NOMO-1 treated with DMSO at 0.1 percent for 48 hours (cell line): ENCODE data around the gene PRLR.
A peak's percentile ranks its signal among the peaks of the same experiment; 100 is the strongest.

Experiments
- DNase-seq: peaks from one replicate; lab custom pipeline; 2025; ENCODE audit not compliant: unreplicated experiment; lab: John Stamatoyannopoulos, UW

PRLR gene

DNA sequence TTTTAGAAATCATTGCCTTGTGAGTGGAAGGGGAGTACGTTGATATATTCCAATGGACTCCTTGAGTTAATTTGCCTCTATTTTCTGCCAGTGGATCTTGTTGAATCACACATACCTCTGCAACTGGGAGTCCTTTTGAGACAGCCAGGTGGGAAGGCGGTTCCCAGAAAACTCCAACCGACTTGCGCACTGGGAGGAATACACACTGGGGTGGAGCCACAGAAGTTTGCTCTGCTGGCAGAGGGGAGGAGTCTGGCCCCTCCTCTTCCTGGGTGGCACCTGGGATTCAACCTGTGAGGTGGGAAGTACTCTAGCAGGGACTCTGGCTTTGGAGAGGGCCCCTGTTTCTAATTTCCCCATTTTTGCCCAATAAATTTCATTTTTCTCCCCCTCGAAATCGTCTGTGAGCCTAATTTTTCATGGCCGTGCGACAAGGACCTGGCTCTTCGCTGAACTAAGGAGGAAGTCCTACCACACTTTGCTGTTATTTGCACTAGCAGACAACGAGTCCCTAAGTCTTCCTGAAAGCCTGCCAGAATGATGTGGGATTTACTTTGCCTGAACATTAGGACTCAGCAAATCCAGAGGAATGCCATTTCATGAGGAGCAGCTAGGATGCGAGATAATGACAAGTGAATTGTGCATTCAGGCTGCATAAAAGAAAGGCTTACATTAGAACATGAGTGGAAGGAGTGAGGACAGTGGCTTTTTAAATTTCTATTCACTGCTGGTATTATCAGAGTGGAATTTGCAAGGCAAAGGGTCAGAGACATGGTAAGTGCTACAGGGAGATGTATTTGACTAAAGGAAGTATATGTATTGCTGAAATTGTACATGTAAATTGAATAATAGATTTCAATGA is 67.2 kb downstream of the PRLR start:
- no peak for DNase-seq

DNA sequence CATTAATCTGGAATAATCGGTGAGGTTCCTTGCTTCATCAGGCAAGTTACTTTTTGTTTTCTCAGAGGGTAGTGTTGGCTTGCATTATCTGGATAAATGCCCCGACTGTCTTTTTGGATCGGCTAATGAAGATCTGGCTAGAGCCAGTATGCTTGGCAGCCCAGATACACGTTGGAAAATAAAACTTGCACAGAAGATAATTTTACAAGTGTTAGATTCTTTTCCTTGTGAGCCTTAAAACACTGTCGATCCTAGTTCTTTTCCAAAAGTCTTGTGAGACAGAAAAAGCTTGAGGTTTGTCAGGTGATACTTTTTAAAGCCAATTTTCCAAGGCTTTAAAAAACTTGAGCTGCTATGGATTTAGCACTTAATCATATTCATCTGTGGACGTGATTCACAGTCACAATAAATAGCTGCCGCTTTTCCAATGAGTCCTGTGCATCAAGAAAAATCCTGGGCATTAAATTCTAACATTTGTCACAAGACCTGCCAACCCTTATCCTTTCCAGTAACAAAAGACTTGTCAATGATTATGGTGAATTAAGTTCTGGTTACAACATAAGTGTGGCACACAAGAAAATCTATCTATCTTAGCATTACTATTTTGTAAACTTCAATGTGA is 68.5 kb downstream of the PRLR start:
- DNase-seq: no peak

DNA sequence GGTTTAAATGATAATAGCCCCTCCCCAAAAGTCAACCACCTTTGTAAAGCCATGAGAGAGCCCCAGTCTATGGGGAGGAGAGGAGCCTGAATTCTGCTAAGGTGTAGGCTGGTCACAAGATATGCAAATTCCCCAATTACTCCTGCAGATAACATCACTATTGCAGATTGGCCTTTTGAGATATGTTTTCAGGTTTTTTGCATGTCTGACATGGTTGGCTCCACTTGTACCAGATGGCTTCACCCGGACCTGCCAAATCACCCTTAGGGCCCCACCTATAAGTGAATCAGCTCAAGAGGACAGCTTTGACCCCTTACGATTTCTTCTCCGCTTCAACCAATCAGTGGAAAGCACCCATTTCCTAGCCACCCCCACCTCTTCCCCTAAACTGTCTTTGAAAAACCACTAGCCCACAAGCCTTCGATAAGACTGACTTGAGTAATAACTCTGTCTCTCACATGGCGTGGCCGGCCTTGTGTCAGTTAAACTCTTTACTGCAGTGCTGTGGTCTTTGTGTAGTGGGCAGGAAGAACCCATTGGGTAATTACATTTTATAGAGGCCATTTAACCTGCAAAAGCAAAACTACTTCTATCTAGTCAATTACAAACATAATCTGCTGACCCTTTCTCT is 69.7 kb downstream of the PRLR start:
- DNase-seq: peak; percentile 93

DNA sequence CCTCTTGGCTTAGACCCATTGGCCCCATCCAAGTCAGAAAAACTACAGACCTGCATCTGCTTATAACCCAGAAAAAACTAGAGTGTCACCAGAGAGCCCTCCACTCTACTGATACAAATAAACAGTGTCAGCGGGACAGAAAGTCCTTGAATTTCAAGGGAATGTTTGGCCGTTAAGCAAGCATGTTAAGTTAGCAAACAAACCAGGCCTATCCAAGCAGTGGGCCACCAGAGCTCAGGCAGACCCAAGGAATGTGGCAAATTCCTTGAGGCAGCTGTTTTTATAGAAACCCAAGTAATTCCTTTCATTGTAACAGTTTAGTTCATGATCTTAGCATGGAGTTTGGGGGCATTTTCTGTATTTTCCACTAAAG is 70.9 kb downstream of the PRLR start:
- no peak for DNase-seq

DNA sequence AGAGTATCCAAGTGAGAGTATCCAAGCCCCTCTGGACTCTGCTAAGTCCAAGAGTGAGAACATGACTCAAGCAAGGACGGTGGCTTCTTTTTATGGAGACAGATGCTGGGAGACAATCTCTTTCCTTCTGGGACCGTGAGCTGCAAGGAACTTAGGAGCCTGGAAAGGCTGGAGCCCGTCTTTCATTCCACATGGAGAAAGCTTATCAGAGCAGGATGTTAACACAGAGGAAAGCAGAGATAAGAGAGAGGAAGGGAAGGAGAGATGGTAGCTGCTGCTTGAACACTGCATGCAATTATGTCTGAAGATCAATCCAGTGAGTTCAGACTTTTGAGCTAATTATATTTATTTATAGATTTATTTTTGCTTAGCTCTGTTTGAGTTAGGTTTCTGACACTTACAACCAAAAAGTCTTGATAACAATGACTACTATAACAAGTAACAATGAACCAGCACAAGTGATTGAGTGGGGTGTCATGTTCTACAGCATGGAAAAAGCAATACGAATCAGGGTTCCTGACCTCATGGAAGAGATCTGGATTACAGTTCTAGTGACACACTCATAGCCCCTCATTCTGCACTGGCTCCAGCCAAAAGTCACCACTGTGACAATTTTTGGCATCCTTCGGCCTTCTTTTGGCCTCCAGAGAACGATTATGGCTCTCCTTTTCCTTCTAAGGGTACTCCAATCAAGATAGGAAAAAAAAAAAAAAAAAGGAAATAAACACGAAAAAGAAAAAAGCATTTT is 71.5 kb downstream of the PRLR start:
- DNase-seq: no peak

DNA sequence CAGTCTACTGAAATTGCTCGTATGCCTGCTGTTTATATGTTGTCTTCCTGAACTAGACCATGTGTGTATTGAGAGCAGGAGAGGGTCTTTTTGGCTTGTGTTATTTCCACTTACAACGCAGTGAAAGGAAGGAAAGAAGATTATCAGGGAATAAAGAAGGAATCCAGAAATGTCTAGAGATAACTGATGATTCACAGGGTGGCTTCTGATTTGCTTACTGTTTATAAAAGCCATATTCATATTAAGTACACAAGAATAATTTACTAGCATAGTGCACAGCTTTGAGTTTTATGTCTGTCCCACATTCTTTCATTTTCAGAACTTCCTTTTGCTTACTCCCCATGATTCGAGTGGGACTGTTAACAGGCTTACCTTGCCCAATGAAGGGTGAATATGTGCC is 72.1 kb downstream of the PRLR start:
- DNase-seq: no peak

DNA sequence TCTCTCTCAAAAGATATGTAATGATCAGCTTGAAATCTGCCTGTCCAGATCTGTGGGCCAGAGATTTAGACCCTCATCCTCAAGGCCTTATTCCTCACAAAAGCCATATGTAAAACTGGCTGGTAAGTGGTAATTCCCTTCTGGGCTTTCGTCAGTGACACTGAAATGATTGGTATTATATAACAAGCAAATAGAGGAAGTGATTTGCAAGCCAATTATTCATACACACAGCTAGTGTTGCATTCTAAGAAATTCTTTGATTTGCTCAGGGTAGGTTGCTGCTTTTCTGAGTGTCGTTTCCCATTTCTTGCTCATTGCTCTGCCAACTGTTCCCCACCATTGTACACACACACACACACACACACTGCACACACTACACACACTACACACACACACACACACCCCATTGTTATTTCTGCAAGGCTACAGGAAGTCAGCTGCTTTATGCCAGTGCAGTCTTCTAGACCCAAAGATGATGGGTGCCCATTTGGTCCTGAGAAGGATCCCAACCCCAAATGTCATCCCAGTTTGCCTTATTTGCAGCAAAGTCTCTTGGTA is 76.8 kb downstream of the PRLR start:
- peak; percentile 82 for DNase-seq

DNA sequence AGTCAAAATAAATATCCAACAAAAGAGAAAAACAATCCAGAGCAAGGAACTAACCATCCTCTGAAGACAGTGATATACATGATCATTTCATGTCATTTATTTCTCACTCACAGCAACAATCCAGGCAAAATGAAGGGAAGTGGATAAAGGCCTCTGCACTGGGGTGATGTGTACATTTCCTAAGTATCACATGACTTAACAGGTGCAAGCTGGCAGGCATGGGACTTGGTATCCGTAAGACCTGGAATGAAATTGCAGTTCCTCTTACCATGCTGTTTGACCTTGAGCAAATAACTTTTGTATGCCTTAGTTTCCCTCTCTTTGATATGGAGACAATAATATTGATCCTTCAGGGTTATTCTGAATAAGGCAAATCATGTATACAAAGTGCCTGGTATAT is 77.6 kb downstream of the PRLR start:
- DNase-seq: no peak

DNA sequence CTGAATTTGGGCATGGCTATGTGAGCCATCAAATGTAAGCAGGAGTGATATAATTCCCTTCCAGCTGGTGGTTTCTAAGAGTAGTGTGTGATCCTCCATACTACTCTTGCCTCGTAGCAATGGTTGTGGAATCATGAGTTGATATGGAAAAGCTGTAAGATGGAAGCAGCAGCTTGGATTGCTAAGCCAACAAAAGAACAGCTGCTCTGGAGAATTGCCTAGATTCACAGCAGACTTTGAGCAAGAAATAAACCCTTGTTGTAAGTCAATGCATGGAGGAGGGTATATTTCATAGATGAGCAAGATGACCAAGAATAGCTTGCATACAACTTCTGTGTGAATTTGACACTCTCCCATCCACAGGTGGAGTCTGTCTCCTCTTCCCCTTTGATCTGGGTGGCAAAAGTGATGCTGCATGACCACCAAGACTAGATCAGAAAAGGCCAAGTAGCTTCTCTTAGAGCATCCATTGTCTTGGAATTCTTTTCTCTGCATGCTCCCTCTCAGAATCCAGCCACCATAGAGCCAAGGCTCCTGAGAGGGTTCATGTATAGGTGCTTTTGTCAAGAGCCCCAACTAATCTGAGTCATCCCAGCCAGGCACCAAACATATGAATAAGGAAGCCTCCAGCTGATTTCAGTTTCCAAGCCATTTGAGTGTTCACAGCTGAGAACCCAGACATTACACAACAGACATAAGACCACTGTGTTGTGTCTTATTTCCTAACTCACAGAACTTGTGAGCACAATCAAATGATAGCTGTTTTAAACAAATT is 79.0 kb downstream of the PRLR start:
- peak; percentile 82 for DNase-seq

DNA sequence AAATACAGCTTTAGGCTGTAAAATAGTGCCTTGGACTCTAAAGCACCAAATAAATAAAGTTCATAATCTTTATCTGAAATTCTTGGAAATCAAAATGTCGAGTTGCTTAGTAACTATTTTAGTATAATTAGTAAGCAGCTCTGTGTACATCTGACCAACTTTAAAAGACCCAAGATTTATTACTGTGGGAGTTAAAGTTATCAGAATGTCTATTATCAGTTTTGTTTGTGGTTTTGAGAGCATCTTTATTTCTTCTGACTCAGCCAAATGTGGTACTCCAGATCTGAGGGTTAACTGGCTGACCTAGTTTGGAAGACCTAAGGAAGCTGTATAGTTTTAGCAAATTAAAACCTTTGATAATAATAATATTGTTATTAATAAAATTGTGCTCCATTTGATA is 81.2 kb downstream of the PRLR start:
- DNase-seq: no peak

DNA sequence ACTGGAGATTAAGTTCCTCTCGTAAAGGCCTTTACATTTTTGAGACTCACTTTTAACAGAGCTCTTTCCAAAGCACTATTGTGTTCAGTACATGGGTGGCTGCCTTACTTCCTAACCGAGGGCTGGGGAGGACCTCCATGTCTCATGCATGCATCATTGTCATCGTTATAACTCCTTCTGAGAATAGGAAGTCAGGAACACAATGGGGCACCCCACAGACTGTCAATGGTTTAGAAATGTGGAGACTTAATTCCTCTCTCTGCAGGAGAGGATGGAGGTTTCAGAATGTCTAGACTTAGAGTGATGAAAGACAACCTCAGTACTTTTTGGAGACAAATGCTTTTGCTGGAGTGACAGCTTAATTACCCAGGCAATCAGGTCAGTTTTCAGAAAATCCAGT is 83.9 kb downstream of the PRLR start:
- DNase-seq: no peak

DNA sequence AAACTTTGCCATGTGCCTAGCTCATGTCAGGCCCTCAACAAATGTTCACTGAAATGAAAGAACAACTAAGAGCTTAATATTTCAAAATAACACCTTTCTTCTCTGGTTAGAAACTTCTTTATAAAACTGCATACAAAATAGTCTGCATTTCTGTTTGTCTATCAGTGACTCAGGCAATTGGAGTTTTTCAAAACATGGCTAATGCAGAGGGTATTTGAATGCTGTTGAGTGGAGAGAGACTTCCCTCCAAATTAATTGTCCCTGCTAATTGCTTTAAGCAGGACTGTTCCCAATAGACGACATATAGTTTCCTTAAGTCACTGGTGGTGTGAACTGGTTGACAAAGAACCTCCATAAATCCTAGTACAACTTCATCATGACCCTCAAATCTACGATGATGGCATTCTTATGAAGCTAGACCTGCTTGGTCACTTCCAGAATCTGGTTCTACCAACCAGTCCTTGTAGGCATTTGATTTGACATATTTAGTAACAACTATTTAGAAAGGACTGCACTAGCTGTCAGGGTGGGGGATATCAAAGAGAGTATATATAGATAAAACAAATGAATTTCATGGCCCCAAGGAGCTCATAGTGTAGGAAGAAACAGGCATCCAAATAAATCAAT is 84.5 kb downstream of the PRLR start:
- no peak for DNase-seq

DNA sequence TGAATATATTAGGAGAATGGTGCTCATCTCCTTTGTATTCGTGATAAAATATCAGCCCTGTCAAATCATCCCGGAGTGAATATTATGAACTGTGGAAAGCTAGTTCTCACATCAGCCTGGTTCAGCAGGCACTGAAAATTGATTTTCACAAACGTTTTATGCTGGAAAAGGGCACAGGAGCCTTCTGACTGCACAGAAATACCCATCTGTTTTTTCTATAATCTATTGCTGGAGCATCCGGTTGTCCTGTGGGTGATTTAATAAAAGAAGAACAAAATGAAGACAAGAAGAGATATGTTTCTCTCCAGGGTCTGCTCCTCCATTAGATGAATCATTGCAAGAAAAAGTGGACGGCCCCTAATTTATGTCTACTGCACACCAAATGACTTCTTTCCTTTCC is 85.3 kb downstream of the PRLR start:
- no peak for DNase-seq

DNA sequence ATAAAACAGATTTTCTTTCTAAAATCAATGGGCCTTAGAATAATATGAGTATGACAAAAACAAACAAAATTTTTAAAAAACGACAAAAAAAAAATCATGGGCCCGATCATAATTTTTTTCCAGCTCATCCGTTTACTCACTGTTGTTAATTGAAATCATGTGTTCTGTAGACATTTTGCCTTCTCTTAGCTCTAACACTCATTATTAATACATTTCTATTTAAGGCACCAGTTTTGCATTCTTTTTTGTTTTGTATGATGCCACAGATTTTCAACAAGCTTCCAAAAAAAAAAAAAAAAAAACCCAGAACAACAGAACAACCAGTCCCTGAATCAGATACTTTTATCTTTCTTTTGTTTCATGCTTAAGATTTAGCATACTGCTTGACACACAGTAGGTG is 86.4 kb downstream of the PRLR start:
- no peak for DNase-seq

DNA sequence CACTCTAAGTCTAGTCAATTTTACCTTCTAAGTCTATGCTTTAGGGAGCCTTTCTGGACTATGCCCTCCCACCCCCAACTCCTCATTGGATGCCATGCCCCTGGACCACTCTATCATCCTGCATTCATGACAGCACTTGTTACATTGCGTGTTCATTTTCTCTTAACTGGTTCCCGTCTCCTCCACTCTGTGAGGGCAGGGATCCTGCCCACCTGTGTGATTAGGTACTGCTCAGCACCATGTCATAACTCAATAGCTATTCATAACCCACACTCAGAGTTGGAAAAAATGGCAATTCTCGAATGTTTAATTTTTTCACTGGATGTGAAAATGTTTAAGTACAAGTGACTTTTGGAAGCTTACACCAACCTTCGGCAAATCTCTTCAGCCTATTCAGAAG is 88.5 kb downstream of the PRLR start:
- no peak for DNase-seq

DNA sequence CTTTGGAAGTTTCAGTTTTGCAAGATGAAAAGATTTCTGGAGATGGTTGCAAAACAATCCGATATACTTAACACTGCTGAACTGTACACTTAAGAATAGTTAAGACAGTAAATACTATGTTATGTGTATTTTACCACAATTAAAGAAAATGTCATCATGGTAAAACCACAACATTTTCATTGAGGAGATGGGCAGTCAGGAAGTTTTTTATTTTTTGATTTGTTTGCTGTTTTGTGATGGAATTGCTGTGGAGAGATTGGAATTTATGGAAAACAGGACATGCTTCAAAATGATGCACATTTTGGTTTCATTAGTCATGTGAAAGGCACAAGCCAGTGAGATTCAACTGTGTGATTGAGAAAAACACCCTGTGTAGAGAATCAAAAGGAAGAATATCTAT is 92.1 kb downstream of the PRLR start:
- no peak for DNase-seq

DNA sequence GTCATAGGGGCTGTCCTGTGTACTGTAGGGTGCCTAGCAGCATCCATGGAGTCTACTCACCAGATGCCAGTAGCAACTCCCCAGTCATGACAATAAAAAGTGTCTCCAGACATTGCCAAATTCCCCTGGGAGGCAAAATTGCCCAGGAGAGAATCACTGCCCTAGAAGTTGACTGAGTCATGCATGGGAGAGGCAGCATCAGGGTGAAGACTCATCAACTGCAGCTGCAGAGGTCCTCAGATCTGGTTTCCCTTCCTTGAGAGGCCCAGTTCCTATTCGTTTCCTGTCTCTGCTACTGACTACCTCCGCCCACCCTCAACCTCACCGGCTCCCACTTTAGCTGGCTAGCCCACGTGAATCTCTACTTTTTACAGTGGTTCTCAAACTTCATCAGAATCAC is 93.9 kb downstream of the PRLR start:
- DNase-seq: peak; percentile 30

DNA sequence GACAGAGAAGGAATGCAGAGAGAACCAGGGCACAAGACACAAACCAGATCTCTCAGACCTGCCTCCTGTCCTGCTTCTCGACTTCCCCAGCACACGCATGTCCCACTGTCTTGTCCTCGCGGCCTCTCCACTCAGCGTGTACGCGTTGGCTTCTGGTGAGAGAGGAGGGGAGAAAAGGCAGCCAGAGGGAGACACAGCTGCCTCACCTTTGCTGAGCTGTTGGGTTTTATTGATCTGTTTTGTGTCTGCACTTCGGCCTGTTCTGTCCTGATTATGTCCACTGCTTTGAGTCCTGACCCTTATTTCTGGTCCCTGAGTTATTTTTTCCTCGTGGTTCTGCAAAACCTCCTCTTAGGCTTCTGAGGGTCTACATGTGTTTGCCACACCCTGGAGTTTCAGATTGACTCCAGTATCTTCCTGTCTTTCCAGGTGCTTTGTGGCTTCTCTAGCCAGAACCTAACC is 95.0 kb downstream of the PRLR start:
- DNase-seq: no peak

DNA sequence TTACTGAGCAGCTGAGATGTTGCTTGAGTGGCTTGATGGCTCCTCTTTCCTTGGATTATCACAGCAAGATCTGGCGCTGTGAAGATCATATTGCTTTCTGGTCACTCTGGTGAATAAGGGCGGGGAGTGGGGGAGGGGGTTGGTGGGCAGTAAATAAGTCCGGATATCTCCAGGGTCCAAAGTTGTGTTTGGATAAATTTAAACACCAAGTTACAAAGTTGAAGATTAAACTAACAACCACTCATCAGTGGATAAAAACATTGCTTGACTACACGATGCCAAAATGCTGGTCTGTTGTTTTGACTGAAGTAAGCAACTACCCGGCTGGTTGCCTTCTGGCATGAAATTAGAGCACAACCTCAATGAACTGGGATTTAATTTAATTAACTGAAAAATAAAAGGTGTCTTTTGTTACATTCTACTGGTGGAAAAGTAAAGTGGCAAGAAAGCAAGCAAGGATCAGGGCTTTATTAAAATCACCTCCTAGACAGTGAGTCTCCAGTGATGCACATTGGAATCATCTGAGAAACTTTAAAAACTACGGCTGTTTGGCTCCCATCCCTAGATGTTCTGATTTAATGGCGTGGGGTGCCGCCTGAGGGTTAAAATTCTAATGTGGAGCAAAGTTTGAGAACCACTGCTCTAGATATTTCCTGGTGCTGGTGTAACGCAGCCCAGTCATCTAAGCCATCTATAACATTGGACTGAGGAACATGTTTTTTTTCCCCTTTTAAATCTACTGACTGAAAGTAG is 95.8 kb downstream of the PRLR start:
- DNase-seq: no peak
